RPMI7951 (cell line): ENCODE measurements around the gene COG6. TPM values are rescaled to one million over a fixed set of nuclear protein-coding genes. Genes with fewer than 3 reads are reported as not detected.

Experiments
- DNase-seq: peaks from one replicate; pipeline ENCODE4 v3.0.0-alpha.2; 2012; ENCODE audit warnings: low read depth
- total RNA-seq: library from RNA; depleted of rRNA; stranded (reverse); fragments of >200 nt; shearing (Covaris generic); gene quantifications from 2 replicates; pipeline ENCODE4 v1.2.3, GENCODE V29; 2014; rRNA removed

The COG6 gene
- total RNA-seq, 1 experiment from 2014 or later: 16.1 TPM

DNA sequence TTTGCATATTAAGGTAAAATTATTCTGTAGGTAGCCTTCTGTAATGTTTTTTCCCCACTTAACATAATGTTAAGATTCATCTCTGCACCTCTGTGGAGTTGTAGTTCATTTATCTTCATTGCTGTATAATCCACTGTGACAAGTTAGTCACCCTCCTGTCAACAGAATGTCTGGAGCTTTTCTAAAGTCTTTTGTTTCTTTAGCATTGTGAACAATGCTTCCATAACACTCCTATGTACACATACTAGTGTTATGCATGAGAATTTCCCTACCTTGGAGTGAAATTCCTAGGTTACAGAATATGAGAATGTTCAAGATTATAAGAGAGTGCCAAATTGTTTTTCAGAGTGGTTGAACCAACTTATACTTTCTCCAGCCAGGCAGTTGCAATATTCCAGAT lies 113.5 kb downstream of the COG6 start:
- DNase-seq: no peak

DNA sequence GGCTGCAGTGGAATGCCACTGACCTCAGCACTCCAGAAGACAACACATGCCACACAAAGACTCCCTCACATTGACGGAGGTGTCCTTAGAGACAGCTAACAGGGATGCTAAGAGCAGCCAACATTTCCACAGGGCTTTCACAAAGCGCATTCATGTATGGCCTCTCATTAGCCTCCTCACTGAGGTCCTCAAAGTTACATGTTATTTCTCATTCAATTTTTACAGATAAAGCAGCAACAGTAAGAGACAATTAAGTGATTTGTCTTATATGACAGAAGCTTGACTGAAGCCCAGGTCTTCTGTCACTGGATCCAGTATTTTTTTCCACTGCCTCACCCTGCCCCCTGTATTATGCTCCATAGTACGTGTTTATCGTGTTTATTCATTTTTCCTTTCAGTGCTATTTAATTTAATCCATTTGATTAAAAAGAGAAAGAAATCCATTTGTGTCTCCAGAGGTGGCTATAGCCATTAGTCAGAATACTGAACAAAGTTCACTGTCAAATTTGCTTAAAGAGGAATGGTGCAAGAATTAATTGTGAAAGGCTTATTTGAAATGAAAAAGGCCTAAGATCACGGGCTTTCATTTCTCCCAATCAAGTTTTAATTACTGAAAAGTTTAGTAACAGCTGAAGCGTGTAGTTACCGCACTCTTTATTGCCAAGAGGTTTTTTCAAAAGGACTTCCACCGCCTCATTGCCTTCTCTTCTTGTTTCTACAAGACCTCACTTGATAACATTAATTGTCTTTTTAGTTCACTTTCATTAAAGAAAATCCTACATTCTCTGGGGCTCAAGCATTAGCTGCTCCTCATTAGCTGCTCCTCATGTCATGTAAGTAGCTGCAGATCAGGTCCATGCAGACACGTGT lies 115.0 kb downstream of the COG6 start:
- DNase-seq: no peak

DNA sequence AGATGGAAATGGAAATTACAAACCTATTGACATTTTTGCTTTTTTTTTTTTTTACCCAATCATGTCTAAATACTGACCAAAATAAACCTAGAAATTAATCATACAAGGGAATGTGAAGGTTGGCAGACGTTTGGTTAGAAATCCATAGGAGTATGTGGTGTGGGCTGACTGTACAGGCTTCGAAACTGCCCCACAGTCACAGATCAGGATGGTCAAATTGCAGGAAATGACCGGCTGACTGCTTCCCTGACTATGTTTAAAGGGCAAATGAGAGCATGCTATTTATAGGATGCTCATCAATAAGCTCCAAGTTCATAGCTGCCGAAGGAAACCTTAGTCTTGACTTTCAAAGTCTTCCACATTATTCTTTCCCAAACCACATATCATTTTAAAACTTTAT lies 118.4 kb downstream of the COG6 start:
- peak; percentile 38 for DNase-seq

DNA sequence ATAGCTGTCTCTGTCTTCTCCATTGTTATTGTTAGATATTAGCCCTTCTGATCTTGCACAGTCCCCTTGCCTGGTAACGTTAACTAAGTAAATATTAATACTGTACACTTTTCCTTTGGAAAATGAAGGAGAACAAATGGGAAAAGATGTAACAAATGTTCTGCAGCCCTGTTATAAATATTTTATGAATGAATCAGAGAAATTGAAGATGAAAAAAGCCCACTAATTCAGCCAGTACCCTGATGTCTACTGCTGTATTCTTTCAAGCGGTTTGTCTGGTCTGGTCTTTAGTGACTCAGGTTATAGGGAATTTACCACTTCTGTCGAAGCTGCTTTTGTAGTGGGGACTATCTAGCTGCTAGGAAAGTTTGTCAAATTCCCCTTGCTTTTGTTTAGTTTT lies 121.0 kb downstream of the COG6 start:
- peak; percentile 84 for DNase-seq

DNA sequence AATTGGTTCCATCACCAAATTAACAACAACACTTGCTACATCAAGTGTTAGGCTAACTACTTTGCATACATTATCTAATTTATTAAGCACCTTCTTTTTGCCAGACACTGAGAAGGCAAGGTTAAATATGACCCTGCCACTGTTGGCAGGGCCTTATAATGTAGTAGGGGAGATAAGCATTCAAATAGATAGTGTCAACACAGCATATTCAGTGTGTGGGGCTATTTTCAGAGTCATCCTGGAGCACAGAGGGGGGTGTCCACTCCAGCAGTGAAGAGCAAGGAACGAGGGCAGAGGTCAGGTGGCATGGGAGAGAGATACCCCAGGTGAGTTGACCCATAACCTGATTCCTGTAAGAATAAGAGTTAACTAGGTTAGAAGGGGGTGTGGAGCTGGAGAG lies 121.6 kb downstream of the COG6 start:
- DNase-seq: no peak

DNA sequence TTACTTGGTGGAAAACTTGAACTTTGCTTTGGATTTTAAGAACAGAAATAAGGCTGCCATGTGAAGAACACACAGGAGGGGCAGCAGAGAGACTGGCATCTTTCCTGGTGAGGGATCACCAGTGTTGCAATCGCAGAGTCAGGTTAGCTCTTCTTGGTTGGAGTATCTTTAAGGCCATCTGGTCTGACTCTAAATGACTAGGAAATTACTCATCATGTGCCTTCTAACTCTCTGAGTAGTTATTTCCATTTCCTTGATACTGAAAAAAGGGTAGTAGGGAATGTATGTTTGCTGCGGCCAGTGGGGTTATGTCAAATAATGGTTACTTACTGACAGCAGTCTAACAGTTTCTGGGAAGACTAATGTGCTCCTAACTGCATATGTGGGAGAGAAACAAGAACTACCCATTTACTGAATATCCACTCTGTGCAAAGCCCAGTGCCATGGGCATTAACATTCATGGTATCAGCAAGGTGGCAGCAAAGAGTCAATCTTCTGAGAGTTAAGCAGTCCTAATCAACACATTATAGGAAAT lies 122.1 kb downstream of the COG6 start:
- peak; percentile 94 for DNase-seq

DNA sequence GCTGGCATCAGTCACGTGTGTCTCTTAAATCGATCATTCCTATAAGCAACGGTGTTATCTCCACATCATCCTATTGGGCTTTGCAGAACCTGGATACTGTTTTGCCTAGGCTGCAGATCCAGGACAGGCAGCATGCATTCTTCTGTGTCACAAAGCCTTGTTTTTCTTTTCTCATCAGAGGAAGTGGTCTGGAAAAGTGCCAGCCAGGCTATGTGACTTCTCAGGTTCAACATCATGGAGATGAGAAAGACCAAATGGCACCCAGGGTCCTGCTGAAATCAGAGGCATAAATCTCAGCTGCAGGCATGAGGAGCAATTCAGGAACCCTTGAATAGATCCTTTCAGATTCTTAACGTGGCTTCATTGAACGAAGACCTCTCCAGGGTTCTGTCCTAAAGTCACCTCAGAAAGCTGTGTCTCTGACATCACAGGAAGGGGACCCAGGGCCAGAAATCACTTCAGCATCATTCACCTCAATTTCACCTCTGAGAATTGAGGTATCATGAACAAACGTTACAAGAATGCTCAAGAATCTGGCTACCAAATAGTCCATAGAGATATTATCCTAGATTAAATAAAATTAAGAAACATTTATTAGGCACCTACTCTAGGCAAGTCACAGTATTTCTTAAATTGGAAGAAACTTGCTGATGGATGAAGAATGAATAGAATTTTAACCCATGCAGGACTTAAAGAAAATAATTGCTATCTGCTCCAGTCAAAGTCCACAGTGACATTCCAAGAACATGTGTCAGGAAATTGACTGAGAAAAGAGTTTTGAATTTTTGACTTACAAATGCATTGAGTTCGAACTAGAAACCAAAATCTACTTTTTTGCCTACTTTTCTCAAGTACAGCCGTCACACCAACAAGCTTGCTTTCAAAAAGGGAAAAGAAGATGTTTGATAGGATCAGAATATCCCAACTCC lies 124.1 kb downstream of the COG6 start:
- peak; percentile 69 for DNase-seq

DNA sequence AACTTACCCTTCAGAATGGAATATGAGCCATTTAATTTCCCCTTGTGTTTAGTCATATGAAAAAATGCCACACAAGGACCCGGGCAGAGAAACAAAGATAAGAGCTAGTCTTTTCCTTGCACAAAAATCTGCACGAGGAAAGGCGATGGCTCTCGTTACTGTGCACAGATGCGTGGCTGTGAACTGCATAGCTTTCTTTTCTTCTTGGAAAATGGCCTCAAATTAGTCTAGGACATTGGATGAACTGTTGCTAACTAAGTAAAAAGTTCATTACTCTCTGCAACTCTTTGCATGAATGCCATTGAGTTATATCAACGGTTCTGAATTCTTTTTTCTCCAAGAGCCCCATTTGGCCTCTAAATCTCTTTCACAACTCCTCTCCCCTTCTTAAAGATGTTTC lies 125.2 kb downstream of the COG6 start:
- DNase-seq: no peak

DNA sequence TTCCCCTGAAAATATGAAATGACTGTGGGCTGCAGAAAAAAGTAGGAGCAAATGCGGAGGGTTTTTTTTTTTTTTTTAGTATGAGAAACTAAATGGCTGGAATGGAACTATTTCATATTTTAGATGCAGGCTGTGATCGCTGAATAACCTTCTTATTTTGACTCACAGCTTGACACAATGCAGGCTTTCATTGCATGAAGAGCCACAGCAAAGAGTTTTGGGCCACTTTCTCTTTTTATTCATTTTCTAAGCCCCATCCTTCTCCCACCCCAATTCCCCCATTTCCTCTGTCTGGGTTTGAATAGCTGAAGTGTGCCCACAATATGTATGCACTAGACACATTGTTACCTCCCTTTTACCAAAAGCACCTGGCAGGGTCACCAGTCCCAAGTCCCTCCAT lies 125.9 kb downstream of the COG6 start:
- peak; percentile 24 for DNase-seq

DNA sequence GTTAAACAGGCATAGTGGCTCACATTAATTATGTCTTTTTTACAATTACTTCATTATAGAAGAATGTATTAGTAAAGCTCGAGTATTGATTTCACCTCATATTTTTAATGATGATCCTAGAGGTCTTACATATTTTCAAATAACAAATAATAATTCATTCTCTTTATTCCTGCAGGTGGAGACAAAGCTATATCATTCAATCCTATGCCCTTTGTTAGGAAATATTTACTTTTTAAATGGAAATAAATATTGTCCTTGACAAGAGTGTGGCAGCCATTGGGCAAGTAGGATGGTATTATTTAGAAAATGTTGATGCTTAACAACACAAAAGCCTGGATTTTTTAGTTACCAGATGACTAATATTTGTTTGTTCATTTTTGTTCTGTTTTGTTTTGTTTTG lies 127.6 kb downstream of the COG6 start:
- no peak for DNase-seq

DNA sequence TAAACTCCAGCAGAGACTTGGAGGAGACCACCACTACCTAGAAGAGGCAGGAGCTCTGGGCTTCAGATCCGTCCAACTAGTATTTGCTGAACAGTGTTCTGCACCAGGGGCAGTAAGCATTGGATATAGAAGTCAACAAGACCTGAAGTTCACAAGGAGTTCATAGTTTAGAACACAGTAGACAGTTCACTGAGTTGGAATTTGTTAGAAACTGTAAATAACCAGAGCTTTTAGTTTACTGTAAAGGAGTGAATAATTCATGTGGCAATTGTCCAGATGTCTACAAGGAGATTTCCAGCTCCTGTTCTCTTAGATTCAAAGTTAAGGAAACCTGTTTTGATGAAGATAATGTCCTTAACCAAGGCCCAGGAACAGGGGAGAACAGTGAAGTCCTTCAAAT lies 128.9 kb downstream of the COG6 start:
- no peak for DNase-seq

DNA sequence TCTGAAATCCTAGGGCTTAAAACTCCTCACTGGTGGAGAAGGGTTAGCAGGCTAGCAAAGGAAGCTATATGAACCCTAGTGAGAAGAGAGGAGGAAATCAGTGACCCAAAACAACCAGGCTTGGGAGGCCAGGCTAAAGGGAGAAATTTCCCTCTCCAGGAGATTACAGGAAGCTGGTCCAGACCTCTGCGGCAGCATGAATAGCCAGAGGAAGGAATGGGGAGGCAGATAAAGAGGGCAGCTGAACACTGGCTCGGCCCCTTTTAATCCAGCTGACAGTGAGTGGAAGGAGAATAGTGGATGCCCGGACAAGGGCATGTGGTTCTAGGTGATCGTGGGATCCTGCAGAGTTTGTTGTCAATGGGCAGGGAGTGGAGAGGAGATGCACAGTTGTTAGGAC lies 130.6 kb downstream of the COG6 start:
- DNase-seq: no peak

DNA sequence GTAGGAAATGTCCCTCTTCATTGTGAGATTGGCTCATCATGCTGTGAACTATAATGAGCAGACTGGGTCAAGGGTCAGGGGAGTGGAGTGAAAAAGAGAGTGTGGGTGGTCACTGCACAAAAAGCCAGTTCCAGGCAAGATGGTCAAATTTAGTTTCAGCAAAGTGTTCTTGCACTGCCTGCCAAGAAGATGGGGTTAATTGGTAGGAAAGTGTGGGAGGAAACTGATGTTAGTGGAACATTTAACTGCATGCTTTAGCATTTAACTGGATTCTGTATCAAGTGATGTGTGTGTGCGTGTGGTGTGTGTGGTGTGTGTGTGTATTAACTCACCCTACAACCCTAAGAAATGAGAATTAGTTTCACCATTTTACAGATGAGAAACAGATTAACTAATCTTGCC lies 131.6 kb downstream of the COG6 start:
- no peak for DNase-seq

DNA sequence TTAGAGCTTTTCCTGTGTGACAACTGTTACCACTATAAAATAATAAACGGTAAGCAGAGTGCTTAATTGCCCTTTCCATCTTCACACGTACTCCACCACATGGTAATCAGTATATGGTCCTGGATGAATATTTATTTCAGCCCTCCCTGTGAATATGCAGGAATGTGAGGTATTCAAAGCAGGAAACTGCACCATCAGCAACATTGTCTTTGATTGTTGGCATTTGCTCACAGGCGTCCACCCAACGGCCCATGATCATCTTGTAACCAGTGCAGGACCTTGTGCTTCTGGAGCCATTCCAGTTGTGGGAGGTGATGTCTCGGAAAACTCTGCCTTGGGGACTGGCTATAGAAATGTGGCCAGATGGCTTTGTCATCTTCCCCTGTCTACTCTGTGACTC lies 132.6 kb downstream of the COG6 start:
- no peak for DNase-seq

DNA sequence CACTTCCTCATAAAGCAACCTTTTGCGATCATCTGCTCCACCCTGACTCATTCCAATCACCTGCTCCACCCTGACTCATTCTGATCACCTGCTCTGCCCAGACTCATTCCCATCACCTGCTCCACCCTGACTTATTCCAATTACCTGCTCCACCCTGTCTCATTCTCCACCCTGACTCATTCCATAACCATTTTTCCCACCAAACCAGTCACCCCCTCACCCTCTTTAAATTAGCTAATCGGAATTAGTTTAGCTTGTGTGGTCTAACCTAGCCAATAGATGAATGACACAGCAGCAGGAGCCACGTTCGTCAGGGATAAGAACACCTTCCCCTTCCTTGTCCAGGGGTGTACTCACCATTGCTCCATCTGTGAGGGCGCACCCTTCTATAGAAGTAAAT lies 134.0 kb downstream of the COG6 start:
- DNase-seq: no peak

Other genes with a start within 250 kb of the COG6 start
- 34.7 and 36.2 TPM in 2 replicates for gene LHFPL6, start 52.5 kb upstream of the COG6 start, total RNA-seq